ENCODE results near the gene TMEM141.
A peak's percentile ranks its signal among the peaks of the same experiment; 100 is the strongest.

The TMEM141 gene

GRCh38 chr9:136804509-136805206 lies 13.5 kb downstream of the TMEM141 start:
- Histone ChIP-seq H3K27me3 (ENCODE audit: insufficient read depth, low read length, poor library complexity) (peaks cover 16% of the 10 kb centered on the region), H3K4me3 (ENCODE audit: low read depth in 1 of 2, low read length in 2 of 2) (no peak overlapping the region), H3K27ac (ENCODE audit: low read length) (no peak overlapping the region), H3K4me1 (ENCODE audit: insufficient read depth, low read length) (peaks cover 42% of the 10 kb centered on the region), H3K36me3 (ENCODE audit: insufficient read depth, low read length) (peaks cover 12% of the 10 kb centered on the region), H3K9me3 (ENCODE audit: insufficient read depth, low read length, severe bottlenecking) (no peaks in the 10 kb centered on the region), H3K4me2 (ENCODE audit: insufficient read depth, low read length) (no peak overlapping the region), H4K20me1 (ENCODE audit: insufficient read depth, low read length) (peaks cover 14% of the 10 kb centered on the region), H3K9ac (ENCODE audit: low read depth, low read length) (no peak overlapping the region), H3K79me2 (ENCODE audit: insufficient read depth, low read length) (peaks cover 26% of the 10 kb centered on the region), H2AFZ (ENCODE audit: low read depth, low read length) (no peak overlapping the region)
- ATAC-seq (ENCODE audit: insufficient read depth, low read depth) (no peak), DNase-seq (no peak)
- no peak for TF ChIP-seq EZH2 (IDR thresholded peaks at IDR 0.05; ENCODE audit: borderline replicate concordance, low read depth, low read length, severe bottlenecking)
- no peak for TF ChIP-seq CTCF (IDR thresholded peaks at IDR 0.05; ENCODE audit: borderline replicate concordance, extremely low read depth, low read length, poor library complexity, severe bottlenecking)

GRCh38 chr9:136805207-136805740 lies 14.1 kb downstream of the TMEM141 start:
- Histone ChIP-seq H4K20me1 (ENCODE audit: insufficient read depth, low read length) (peaks cover 18% of the 10 kb centered on the region; the same call in 1 of the 2 replicates), H3K27me3 (ENCODE audit: insufficient read depth, low read length, poor library complexity) (peaks cover 10% of the 10 kb centered on the region), H3K4me3 (ENCODE audit: low read depth in 1 of 2, low read length in 2 of 2) (no peak overlapping the region), H3K79me2 (ENCODE audit: insufficient read depth, low read length) (peaks cover 32% of the 10 kb centered on the region), H2AFZ (ENCODE audit: low read depth, low read length) (no peak overlapping the region), H3K9me3 (ENCODE audit: insufficient read depth, low read length, severe bottlenecking) (no peaks in the 10 kb centered on the region), H3K4me1 (ENCODE audit: insufficient read depth, low read length) (peaks cover 41% of the 10 kb centered on the region), H3K4me2 (ENCODE audit: insufficient read depth, low read length) (peak overlapping the region; percentile 95; the same call in 1 of the 2 replicates), H3K36me3 (ENCODE audit: insufficient read depth, low read length) (peaks cover 18% of the 10 kb centered on the region), H3K27ac (ENCODE audit: low read length) (no peak overlapping the region), H3K9ac (ENCODE audit: low read depth, low read length) (no peak overlapping the region)
- TF ChIP-seq CTCF (IDR thresholded peaks at IDR 0.05; ENCODE audit: borderline replicate concordance, extremely low read depth, low read length, poor library complexity, severe bottlenecking): no peak
- TF ChIP-seq EZH2 (IDR thresholded peaks at IDR 0.05; ENCODE audit: borderline replicate concordance, low read depth, low read length, severe bottlenecking): no peak
- ATAC-seq (ENCODE audit: insufficient read depth, low read depth) (no peak), DNase-seq (no peak)

GRCh38 chr9:136806067-136806466 lies 14.9 kb downstream of the TMEM141 start:
- ATAC-seq (ENCODE audit: insufficient read depth, low read depth) (no peak), DNase-seq (no peak)
- no peak overlapping the region for H2AFZ ChIP-seq (ENCODE audit: low read depth, low read length)
- peak overlapping the region; percentile 95 for H3K4me2 ChIP-seq (ENCODE audit: insufficient read depth, low read length)
- peaks cover 5% of the 10 kb centered on the region for H3K27me3 ChIP-seq (ENCODE audit: insufficient read depth, low read length, poor library complexity)
- H3K9me3 ChIP-seq (ENCODE audit: insufficient read depth, low read length, severe bottlenecking): no peaks in the 10 kb centered on the region
- peaks cover 23% of the 10 kb centered on the region for H3K36me3 ChIP-seq (ENCODE audit: insufficient read depth, low read length)
- H3K79me2 ChIP-seq (ENCODE audit: insufficient read depth, low read length): peaks cover 40% of the 10 kb centered on the region
- peak overlapping the region in 1 of 2 experiments; percentile 84; a peak in 1 of 4 replicates for H3K4me3 ChIP-seq (ENCODE audit: low read depth in 1 of 2, low read length in 2 of 2)
- TF ChIP-seq EZH2 (IDR thresholded peaks at IDR 0.05; ENCODE audit: borderline replicate concordance, low read depth, low read length, severe bottlenecking): no peak
- TF ChIP-seq CTCF (IDR thresholded peaks at IDR 0.05; ENCODE audit: borderline replicate concordance, extremely low read depth, low read length, poor library complexity, severe bottlenecking): no peak
- H3K4me1 ChIP-seq (ENCODE audit: insufficient read depth, low read length): peaks cover 38% of the 10 kb centered on the region
- no peak overlapping the region for H3K27ac ChIP-seq (ENCODE audit: low read length)
- H4K20me1 ChIP-seq (ENCODE audit: insufficient read depth, low read length): peaks cover 14% of the 10 kb centered on the region; the same call in 1 of the 2 replicates
- H3K9ac ChIP-seq (ENCODE audit: low read depth, low read length): peak overlapping the region; percentile 71; the same call in 1 of the 2 replicates
